Measurements from ENCODE around the gene RPS18.
A peak's percentile ranks its signal among the peaks of the same experiment; 100 is the strongest.
"Not testable (repeated sequence)": the region's sequence is repeated elsewhere in the genome, so short reads cannot be mapped to it uniquely, and the experiment has no call there.

RPS18 gene

DNA sequence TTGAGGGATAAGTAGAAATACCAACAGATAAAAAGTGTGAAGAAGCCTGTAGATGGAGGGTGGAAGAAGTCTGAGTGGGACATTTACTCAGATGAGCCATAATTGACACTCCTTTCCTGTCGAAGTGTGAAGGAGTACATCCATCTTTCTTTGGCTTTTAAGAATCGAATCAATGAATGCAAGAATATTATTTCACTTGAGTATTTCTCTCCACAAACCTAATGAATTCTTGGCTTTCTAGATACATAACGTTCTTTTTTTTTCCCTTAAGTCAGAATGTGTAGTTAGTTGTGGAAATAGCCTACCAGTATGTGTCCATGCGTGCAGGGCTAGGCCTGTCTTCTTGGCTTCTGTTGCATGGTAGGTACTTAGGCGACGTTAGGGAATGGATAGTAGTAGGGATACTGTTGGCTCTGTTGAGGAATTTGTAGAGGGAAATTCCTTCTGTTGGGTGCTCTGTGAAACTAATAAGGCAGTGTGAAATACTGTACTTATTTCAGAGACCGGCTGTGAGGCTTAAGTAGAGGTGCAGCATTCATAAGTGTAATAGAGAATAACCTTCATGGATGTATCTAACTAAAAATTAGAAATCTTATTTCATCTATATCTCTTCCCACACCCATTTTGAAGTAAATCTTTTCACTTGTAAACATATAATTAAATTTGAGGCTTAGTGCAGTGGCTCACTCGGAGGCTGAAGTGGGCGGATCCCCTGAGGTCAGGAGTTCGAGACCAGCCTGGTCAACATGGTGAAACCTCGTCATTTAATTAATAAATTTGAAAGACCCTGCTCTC lies 1.5 kb downstream of the RPS18 start:
- no peak for DNase-seq

- DNase-seq, result no peak
These were observed 2.3 kb downstream of the RPS18 start for GRCh38 chr6:33273924-33274902.

DNA sequence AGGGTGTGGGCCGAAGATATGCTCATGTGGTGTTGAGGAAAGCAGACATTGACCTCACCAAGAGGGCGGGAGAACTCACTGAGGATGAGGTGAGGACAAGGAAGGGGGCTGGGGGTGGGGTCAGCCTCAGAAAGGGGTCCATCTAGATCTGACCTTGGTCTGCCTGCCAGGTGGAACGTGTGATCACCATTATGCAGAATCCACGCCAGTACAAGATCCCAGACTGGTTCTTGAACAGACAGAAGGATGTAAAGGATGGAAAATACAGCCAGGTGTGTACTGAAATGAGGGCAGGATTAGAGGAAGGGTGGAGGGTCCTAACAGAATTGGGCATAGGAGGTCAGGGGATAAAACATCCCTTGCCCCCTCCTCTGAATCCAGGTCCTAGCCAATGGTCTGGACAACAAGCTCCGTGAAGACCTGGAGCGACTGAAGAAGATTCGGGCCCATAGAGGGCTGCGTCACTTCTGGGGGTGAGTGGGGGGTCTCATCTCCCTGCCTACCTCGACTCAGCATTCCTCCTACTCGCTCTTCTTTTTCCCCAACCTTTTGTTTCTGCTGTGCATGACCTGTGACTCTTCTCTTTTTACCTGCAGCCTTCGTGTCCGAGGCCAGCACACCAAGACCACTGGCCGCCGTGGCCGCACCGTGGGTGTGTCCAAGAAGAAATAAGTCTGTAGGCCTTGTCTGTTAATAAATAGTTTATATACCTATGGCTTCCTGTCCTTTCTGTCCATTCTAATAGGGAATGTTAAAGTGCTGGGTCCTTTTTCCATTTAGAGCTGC lies 4.1 kb downstream of the RPS18 start:
- not testable (repeated sequence) for DNase-seq

DNA sequence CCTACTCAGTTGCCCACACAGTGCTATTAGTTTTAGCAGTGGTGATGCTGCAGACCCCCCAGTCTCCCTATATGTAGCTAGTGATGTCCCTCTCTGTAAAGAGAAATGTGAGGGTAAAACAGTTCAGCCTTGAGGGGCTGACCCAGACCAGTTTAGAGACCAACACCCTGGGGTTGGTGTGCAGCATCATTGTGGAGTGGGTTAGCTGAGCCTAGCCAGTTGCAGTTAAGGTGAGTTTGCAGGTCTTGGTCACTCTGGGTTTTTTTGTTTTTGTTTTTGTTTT lies 4.6 kb downstream of the RPS18 start:
- DNase-seq, result no peak

DNA sequence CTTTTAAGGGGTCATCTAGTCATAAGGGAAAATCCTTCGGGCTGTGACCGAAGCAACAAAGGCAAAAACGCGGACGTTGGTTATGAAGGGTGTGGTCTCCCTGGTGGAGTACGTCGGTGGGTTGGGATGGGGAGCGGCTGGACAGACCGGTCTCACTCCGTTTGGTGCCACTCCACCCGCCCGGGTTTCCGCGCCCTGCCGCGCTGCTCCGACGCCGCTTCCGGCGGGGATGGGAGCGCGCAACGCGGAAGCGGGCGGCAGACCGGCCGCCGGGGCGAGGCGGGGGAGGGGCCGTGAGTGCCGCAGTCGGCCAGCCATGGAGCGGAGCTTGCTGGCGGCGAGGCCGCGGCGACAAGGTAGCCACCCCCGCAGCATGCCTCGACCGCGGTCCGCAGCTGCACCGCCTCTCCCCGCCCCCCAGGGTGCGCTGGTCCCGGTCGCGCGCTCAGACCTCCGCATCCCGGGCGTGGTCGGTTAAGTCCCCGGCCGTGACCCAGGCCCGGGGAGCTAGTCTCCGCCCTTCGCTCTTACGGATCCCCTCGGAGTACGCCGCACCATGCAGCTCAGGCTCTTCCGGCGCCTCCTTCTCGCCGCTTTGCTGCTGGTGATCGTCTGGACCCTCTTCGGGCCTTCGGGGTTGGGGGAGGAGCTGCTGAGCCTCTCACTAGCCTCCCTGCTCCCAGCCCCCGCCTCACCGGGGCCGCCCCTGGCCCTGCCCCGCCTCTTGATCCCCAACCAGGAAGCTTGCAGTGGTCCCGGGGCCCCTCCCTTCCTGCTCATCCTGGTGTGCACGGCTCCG lies 5.2 kb downstream of the RPS18 start, which contains the start of gene B3GALT4:
Gene B3GALT4, plus strand, starts transcription at position 260 of the 799 bp plus-strand sequence. Its CDS starts 297 bp downstream, at position 557.
- DNase-seq, result peak; percentile 71

DNA sequence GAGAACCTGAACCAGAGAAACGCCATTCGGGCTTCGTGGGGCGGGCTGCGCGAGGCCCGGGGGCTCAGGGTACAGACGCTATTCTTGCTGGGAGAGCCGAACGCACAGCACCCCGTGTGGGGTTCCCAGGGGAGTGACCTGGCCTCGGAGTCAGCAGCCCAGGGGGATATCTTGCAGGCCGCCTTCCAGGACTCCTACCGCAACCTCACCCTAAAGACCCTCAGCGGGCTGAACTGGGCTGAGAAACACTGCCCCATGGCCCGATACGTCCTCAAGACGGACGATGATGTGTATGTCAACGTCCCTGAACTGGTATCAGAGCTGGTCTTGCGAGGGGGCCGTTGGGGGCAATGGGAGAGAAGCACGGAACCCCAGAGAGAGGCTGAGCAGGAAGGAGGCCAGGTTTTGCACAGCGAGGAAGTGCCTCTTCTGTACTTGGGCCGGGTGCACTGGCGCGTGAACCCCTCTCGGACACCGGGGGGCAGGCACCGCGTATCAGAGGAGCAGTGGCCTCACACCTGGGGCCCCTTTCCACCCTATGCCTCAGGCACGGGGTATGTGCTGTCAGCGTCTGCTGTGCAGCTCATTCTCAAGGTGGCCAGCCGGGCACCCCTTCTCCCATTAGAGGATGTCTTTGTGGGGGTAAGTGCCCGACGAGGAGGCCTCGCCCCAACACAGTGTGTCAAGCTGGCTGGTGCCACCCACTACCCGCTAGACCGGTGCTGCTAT lies 6.0 kb downstream of the RPS18 start:
- peak; percentile 42 for DNase-seq

DNA sequence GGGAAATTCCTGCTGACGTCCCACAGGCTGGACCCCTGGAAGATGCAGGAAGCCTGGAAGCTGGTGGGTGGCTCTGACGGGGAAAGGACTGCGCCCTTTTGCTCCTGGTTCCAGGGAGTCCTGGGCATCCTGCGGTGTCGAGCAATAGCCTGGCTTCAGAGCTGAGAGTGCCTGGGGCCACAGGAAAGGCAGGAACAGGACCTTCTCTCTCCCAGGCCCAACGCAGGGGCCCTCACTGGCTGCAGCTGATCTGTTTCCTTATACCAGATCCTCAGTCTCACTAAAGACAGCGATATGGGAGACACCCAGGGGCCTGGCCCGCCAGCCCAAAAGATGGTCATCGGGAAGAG lies 6.5 kb downstream of the RPS18 start:
- DNase-seq, result no peak

DNA sequence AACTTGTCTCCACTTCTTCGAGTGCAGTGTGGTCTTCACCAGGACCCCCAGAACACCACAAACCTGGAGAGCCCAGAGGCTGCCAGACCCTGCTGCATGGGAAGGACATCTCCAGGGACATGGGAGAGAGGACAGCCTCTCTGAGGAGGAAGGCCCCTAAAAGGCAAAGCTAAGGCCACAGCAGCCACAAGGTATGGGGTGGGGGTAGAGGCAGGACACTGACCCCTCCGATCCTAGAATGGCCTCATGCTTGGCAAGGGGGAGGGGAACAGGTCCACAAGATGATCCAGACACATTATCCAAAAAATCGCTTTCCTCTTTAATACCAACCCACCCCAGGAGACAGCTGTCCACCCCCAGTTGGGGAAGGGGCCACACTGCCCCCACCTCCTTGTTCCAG lies 6.9 kb downstream of the RPS18 start:
- no peak for DNase-seq

DNA sequence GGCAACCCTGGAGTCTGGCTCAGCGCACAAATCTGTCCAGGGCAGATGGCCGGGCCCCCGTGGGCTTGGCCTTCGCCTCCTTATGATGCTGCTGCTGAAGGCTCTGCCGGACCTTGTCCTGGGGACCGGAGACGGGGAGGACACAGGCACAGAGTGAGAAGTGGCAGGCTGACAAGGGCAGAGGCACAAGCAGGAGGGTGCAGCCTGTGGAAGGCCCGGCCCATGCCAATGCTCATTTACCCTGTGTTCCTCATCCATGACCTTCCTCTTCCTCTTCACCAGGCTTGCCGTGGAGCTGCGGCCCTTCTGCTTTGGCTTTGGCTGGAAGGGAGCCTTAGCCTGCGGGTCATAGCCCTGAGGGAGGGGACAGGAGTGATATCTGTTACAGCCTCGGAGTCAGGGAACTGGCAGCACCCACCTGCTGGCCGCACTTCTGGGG lies 7.4 kb downstream of the RPS18 start:
- DNase-seq, result no peak

DNA sequence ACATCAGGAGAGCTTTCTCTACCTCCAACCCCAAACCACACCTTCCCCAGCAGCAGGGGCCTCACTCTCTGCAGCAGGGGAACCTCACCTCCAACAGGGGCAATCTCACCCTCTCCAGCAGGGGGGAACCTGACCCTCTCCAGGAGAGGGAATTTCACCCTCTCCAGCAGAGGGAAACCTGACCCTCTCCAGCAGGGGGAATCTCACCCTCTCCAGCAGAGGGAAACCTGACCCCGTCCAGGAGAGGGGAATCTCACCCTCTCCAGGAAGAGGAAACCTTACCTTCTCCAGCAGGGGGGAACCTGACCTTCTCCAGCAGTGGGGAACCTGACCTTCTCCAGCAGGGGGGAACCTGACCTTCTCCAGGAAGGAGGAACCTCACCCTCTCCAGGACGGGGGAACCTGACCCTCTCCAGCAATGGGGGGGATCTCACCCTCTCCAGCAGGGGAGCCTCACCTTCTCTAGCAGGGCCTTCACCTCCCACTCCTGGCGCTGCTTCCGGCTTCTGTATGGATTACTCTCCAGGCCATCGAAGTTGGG lies 8.2 kb downstream of the RPS18 start:
- DNase-seq, result no peak

GRCh38 chr6:33280539-33280938 lies 8.7 kb downstream of the RPS18 start:
- DNase-seq, result no peak

- DNase-seq, result not testable (repeated sequence)
These were observed 13.3 kb downstream of the RPS18 start for GRCh38 chr6:33285214-33285613.

- DNase-seq, result no peak
These were observed 15.4 kb downstream of the RPS18 start for GRCh38 chr6:33286946-33287914.

- DNase-seq, result no peak
These were observed 16.5 kb downstream of the RPS18 start for GRCh38 chr6:33288141-33288920.

DNA sequence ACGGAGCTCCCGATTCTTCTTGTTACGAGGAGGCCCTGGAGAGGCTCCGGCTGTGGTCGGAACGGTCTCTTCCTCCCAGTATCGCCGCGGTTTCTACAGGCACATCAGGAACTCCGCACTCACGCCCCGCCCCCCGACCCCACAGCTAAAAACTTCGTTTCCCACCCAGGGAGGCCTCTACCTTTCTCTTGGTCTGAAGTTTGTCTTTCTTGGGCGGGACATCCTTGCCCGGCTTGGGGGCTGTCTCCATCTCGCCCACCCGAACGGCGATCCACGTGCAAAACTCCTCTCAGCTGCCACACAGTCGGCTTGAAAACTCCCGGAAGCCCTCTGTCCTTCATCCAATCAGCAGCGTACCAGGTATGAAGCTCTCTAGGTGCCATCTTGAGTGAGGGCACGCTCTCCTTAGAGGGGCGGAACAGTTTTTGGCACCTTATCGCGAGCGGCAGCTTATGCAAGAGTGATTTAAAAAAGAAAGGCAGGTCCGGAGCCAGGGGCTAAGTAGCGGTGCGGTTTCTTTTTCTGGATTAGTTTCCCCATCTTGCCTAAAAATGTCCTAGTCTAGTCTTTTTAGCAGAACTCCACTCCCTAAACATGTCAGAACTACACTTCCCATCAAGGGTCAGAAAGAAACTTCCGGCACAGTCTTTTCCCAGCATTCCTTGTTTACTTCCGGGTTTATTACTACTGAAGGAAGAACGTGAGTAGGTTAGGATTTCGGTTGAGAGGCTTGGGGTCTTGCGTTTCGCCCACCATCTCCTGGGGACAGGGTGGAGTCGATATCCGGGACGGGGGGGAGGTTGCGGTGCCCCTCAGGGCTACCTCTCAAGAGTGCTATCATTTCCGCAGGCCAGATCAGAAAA lies 17.3 kb downstream of the RPS18 start, which contains the start of the genes PFDN6 and WDR46:
Gene PFDN6, plus strand, starts transcription at position 681 of the 863 bp plus-strand sequence. CDS start 256 bp downstream, outside the sequence.
Gene WDR46, minus strand, starts transcription at position 319 of the 863 bp plus-strand sequence. Its CDS starts 69 bp downstream, at position 250.
- DNase-seq, result peak; percentile 81

DNA sequence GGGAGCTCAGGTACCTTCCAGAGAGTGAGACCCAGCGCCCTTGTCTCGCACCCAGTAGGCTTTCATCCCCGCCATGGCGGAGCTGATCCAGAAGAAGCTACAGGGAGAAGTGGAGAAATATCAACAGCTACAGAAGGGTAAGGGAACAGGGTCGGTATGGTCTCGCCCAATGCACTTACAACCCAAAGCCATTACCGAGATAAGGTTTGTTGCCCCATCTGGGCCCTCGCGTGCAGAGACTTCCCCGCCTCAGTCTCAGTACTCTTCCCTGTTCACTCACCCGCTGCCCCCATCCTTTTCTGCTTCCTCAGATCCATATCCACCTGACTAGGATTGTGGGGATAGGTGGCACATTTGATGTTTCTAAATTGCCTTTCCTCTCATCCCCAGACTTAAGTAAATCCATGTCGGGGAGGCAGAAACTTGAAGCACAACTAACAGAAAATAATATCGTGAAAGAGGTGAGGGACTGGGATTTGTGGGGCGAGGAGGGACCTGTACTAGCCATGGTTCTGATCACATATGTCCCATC lies 18.0 kb downstream of the RPS18 start:
- no peak for DNase-seq

GRCh38 chr6:33290459-33290858 lies 18.6 kb downstream of the RPS18 start:
- no peak for DNase-seq
